Measurements from ENCODE around the gene AATF. TPM values are rescaled to one million over a fixed set of nuclear protein-coding genes. Genes with fewer than 3 reads are reported as not detected.
"Not testable (repeated sequence)": the region's sequence is repeated elsewhere in the genome, so short reads cannot be mapped to it uniquely, and the experiment has no call there.

AATF gene
- total RNA-seq, 2 donors from 2014 or later: 65.5 to 96.5 TPM

DNA sequence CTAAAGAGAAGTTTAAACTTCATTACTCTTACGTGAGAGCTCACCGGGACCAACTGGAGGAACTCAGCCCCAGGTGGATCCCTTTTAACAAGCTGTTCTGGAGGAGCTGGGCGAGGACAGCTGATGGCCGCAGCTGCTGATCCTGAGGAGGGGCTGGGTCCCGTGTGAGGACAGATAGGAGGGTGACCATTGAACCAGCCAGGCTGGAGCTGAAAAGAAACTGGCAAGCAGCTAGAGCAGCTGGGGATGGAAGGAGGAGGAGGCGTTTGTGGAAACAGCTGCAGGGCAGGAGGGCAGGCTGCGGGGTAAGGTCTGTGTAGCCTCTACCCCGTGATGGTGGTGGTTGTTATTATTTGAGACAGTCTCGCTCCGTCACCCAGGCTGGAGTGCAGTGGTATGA lies 119.5 kb downstream of the AATF start:
- Mint-ChIP-seq H3K9me3 (no peaks in the 10 kb centered on the region), H3K27ac (no peak overlapping the region), H3K27me3 (no peaks in the 10 kb centered on the region), H3K4me1 (no peaks in the 10 kb centered on the region), H3K4me3 (no peak overlapping the region), H3K36me3 (ENCODE audit: low read depth) (no peaks in the 10 kb centered on the region)
- ATAC-seq (replicated peaks): no peak

DNA sequence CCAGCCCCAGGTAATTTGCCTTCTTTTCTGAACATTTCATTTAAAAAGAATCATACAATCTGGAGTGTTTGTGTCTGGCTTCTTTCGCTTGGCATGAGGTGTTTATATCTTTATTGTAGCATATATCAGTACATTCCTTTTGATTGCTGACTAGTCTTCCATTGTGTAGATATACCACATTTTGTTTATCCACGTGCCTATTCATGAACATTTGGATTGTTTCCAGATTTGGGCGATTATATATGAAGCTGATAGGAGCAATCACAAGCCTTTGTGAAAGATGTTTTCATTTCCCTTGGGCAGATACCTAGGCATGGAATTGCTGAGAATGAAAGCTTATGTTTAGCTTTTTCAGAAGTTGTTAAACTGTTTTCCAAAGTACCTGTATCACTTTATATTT lies 120.3 kb downstream of the AATF start:
- H3K36me3 Mint-ChIP-seq (ENCODE audit: low read depth): no peaks in the 10 kb centered on the region
- no peak for ATAC-seq (replicated peaks)
- no peaks in the 10 kb centered on the region for H3K4me1 Mint-ChIP-seq
- no peak overlapping the region for H3K4me3 Mint-ChIP-seq
- H3K9me3 Mint-ChIP-seq: no peaks in the 10 kb centered on the region
- no peaks in the 10 kb centered on the region for H3K27me3 Mint-ChIP-seq
- no peak overlapping the region for H3K27ac Mint-ChIP-seq

DNA sequence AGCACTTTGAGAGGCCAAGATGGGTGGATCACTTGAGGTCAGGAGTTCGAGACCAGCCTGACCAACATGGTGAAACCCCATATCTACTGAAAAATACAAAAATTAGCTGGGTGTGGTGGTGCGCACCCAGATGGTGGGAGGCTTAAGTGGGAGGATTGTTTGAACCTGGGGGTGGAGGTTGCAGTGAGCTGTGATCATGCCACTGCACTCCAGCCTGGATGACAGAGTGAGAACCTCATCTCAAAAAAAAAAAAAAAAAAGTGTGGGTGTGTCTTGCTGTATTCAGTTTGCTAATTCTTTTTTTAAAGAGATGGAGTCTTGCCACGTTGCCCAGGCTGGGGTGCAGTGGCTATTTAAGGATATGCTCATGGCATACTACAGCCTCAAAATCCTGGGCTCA lies 124.7 kb downstream of the AATF start:
- H3K27ac Mint-ChIP-seq; H3K36me3 Mint-ChIP-seq (ENCODE audit: low read depth); ATAC-seq (replicated peaks); H3K4me1 Mint-ChIP-seq; H3K27me3 Mint-ChIP-seq; H3K9me3 Mint-ChIP-seq; H3K4me3 Mint-ChIP-seq: not testable (repeated sequence)

DNA sequence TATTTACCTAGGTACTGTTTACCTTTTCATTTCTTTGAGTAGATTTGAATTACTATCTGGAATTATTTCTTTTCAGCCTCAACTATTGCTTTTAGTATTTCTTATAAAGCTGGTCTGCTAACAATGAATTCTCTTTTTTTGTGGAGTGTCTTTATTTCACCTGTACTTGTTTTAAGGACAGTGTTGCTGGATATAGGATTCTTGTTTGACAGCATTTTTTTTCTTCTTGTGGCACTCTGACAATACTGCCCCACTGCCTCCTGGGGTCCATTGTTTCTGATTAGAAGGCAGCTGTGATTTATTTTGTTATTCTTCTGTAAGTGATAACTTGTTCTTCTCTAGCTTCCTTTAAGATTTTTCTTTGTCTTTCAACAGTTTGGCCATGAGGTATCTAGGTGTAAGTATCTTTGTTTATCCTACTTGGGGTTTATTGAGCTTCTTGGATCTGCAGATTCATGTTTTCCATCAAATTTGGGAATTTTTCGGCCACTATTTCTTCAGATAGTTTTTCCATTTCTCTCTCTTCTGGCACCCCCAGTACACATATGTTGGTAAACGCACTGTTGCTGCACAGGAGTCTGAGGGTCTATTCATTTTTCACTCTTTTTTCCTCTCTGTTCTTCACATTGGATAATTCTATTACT lies 130.4 kb downstream of the AATF start:
- H3K9me3 Mint-ChIP-seq: peaks cover 5% of the 10 kb centered on the region
- no peaks in the 10 kb centered on the region for H3K4me1 Mint-ChIP-seq
- no peaks in the 10 kb centered on the region for H3K36me3 Mint-ChIP-seq (ENCODE audit: low read depth)
- no peak overlapping the region for H3K4me3 Mint-ChIP-seq
- H3K27me3 Mint-ChIP-seq: no peaks in the 10 kb centered on the region
- ATAC-seq (replicated peaks): no peak
- H3K27ac Mint-ChIP-seq: no peak overlapping the region

DNA sequence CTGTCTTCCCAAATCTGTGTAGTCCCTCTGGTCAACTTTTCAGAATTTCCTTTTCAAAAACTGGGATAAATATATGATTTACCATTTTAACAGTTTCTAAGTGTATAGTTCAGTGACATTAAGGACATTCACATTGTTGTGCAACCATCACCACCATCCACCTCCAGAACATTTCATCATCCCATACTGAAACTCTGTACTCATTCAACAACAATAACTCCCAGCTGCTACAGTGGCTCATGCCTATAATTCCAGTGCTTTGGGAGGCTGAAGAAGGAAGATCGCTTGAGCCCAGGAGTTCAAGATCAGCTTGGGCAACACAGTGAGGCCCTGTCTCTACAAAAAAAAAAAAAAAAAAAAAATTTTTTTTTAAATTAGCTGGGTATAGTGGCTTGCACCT lies 131.0 kb downstream of the AATF start:
- Mint-ChIP-seq H3K27me3 (no peaks in the 10 kb centered on the region), H3K9me3 (peaks cover 5% of the 10 kb centered on the region), H3K27ac (no peak overlapping the region), H3K36me3 (ENCODE audit: low read depth) (peaks cover 2% of the 10 kb centered on the region), H3K4me3 (no peak overlapping the region), H3K4me1 (no peaks in the 10 kb centered on the region)
- ATAC-seq (replicated peaks): no peak

DNA sequence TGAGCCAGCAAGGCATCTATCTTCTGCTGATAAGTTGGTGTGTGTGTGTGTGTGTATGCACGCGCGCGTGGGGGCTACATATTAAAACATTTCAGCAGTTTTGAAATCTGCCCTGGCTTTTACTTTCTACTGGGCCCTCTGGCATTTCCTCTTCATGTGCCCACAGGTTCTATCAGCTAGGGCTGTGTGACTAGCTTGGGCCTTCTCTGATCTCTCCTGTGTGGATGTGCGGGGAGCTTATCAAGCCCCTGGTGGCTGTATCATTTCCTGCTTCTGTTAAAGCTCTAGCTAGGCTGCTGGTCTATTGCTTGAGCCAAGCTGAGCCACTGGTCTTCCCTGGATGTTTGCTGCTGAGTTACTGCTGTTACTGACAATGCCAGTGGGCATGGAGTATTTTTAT lies 132.5 kb downstream of the AATF start:
- no peak for ATAC-seq (replicated peaks)
- Mint-ChIP-seq H3K27ac (no peak overlapping the region), H3K27me3 (no peaks in the 10 kb centered on the region)

DNA sequence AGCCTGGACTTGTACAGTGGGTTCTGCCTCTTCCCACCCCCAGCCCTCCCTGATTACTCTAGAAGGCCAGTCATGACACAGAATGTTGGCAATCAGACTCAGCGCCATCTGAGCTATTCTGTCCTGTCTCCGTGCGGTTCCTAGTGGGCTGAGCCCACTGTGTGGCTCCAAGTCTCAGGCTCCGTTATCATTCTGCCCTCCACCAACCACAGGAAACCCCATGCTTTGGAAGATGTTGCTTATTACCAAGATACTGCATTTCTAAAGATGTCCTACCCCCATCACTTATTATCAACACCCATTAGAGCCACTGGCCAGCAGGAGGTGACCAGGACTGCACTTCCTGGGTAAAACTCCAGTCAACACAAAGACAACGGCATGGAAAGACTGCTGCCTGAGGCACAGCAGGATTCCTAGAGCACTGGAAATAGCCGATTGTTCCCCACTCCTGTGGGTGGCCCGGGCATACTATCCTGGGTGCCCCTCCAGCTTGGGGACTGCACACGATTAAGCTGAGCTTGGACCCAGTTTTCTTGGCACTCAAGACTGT lies 133.6 kb downstream of the AATF start:
- H3K9me3 Mint-ChIP-seq: peaks cover 5% of the 10 kb centered on the region
- ATAC-seq (replicated peaks): no peak
- H3K36me3 Mint-ChIP-seq (ENCODE audit: low read depth): peaks cover 27% of the 10 kb centered on the region
- no peak overlapping the region for H3K4me3 Mint-ChIP-seq
- no peaks in the 10 kb centered on the region for H3K27me3 Mint-ChIP-seq
- no peak overlapping the region for H3K27ac Mint-ChIP-seq
- H3K4me1 Mint-ChIP-seq: no peaks in the 10 kb centered on the region

More for the DNA sequence above, 132.5 kb downstream of the AATF start:
- Mint-ChIP-seq H3K9me3 (peaks cover 5% of the 10 kb centered on the region), H3K36me3 (ENCODE audit: low read depth) (peaks cover 16% of the 10 kb centered on the region), H3K4me3 (no peak overlapping the region), H3K4me1 (no peaks in the 10 kb centered on the region)

DNA sequence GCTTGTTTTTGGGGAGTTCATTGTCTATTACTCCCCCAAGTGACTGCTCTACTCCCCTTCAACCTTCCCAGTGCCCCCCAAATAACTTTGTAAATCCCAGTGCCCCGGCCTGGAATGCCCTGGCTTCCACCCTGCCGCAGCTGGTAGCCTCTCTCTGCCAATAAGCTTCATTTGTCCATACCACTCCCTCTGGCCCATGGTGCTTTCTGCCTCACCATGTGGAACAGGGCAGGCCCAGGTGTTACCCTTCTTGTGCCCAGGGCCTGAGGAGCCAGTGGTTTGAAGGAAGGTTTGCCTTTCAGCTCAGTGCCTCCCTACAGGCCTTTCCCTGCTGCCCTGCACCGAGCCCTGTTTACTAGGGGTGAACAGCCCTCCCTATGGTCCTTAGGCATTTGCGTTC lies 134.2 kb downstream of the AATF start:
- ATAC-seq (replicated peaks): no peak
- Mint-ChIP-seq H3K36me3 (ENCODE audit: low read depth) (peaks cover 33% of the 10 kb centered on the region), H3K27ac (no peak overlapping the region), H3K27me3 (no peaks in the 10 kb centered on the region), H3K4me1 (peaks cover 5% of the 10 kb centered on the region), H3K9me3 (peaks cover 5% of the 10 kb centered on the region), H3K4me3 (no peak overlapping the region)

DNA sequence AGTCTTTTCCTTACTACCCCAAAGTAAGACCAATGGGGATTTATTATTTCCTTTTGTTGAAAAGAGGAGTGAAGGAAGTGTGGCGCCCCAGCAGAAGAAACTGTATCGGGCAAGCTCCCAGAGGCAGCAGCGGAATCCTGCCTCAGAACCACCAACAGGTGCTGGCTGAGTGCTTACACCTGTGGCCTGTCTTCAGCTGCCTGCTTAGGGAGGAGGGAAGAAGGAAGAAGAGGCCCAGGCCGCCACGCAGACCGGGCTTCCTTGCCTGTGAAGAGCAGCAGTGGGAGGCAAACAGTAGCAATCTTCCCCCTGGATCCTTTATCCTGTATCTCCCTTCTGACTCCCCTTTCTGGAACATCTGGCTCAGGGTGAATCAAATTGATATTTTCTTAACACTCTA lies 134.7 kb downstream of the AATF start:
- H3K36me3 Mint-ChIP-seq (ENCODE audit: low read depth): peaks cover 36% of the 10 kb centered on the region
- no peak for ATAC-seq (replicated peaks)
- H3K27me3 Mint-ChIP-seq: no peaks in the 10 kb centered on the region
- H3K9me3 Mint-ChIP-seq: peaks cover 5% of the 10 kb centered on the region
- peaks cover 9% of the 10 kb centered on the region for H3K4me1 Mint-ChIP-seq
- H3K27ac Mint-ChIP-seq: no peak overlapping the region
- H3K4me3 Mint-ChIP-seq: no peak overlapping the region

DNA sequence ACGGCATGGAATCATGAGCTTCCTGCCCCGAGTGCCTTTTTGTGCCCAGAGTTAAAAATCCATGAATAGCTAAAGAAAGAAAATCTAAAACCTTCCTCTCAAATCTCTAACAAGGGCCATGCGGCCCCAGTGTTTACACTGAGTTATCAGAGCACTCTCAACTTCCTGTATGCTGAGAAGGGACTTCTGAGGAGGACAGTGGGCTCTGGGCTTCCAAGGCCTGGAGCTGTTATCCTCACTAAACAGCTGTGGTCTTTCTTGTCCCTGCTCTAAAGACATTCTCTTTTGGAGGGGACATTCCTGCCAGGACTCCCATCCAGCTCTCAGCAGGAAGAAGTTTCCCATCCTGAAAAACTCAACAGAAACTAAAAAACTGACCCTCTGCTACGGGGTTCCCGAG lies 135.6 kb downstream of the AATF start:
- Mint-ChIP-seq H3K27ac (no peak overlapping the region), H3K4me3 (no peak overlapping the region), H3K9me3 (peaks cover 4% of the 10 kb centered on the region), H3K4me1 (peaks cover 18% of the 10 kb centered on the region), H3K27me3 (no peaks in the 10 kb centered on the region), H3K36me3 (ENCODE audit: low read depth) (peaks cover 36% of the 10 kb centered on the region)
- no peak for ATAC-seq (replicated peaks)

DNA sequence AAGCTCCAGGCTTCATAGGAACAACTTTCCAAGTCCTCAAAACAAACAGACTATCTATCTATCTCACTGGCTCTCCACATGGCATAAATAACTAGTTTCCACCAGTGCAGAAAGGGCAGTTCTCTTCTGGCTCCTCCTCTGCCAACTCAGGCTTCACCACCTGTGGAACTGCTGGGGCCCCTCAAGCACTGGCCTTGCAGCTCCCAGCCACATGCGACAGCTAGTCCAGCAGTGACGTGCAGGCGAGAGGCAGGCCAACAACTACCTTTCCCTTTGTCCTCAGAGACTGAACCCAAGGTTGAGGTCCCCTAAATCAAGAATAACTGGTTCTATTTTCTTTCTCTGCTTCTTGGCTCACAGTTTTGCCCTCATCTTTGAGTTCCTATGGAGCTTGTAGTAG lies 137.6 kb downstream of the AATF start:
- peaks cover 37% of the 10 kb centered on the region for H3K4me1 Mint-ChIP-seq

DNA sequence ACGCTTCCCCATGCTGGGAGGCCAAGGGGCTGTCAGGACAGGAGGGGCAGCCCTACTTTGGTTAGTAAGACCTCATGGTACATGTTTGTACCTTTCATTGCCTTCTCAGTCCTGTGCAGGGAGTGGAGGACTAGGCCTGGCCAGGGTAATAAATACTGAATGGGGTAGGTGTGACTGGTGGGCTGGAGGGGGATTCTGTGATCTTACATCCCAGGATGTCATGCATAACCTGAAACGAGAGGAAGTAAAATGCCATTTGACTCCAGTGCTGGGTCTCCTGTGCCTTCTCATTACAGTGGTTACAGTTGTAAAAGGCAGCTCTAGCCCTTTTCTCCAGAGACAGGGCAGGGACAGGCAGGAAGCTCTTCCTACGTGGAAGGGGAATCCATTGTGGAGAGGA lies 138.2 kb downstream of the AATF start:
- no peak for ATAC-seq (replicated peaks)
- Mint-ChIP-seq H3K36me3 (ENCODE audit: low read depth) (peaks cover 36% of the 10 kb centered on the region), H3K4me3 (no peak overlapping the region), H3K27me3 (no peaks in the 10 kb centered on the region), H3K4me1 (peaks cover 37% of the 10 kb centered on the region), H3K9me3 (no peaks in the 10 kb centered on the region), H3K27ac (no peak overlapping the region)

More for the DNA sequence above, 137.6 kb downstream of the AATF start:
- peaks cover 36% of the 10 kb centered on the region for H3K36me3 Mint-ChIP-seq (ENCODE audit: low read depth)
- H3K27ac Mint-ChIP-seq: no peak overlapping the region
- ATAC-seq (replicated peaks): no peak
- H3K27me3 Mint-ChIP-seq: no peaks in the 10 kb centered on the region
- no peaks in the 10 kb centered on the region for H3K9me3 Mint-ChIP-seq
- H3K4me3 Mint-ChIP-seq: no peak overlapping the region

DNA sequence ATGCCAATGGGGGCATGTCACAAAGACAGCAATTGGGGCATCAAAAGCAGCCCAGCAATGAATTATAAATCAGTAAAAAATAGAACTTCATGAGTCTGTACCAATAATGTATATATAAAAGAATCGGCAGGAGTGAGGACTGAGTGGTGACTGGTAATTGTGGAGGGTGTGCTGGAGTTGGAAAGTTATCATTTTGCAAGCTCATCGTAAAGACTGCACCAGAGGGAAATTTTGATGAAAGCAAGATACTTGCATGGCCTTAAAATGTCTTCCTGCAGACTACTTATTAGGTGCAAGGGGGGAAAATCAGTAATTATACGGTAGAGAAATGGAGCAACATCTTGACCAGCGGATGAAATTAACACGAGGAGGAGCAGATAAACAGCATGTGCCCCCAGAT lies 138.9 kb downstream of the AATF start:
- no peaks in the 10 kb centered on the region for H3K9me3 Mint-ChIP-seq
- H3K36me3 Mint-ChIP-seq (ENCODE audit: low read depth): peaks cover 36% of the 10 kb centered on the region
- peak overlapping the region; percentile 70 for H3K4me3 Mint-ChIP-seq
- peaks cover 37% of the 10 kb centered on the region for H3K4me1 Mint-ChIP-seq
- H3K27ac Mint-ChIP-seq: no peak overlapping the region
- H3K27me3 Mint-ChIP-seq: no peaks in the 10 kb centered on the region
- ATAC-seq (replicated peaks): no peak

DNA sequence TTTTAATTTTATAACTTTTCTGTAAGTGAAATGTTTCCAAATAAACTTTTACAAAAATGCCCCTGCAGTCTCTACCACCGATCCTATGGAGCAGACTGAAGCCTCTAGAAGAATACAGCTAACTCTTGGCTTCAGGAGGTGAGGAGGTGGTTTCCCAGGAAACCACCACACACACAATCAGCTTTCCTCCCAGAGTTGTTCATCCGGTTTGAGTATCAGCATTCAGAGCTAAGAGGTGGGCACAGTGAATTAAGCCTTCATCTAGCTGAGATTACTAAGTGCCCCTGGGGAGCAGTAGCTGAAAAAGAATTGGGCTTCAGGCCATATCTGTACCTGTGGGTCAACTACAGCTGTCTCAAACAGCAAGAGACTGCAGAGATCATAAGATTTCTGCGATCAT lies 139.7 kb downstream of the AATF start:
- peak; percentile 67 for ATAC-seq (replicated peaks)
- H3K36me3 Mint-ChIP-seq (ENCODE audit: low read depth): peaks cover 36% of the 10 kb centered on the region
- no peaks in the 10 kb centered on the region for H3K9me3 Mint-ChIP-seq
- peak overlapping the region; percentile 70 for H3K4me3 Mint-ChIP-seq
- peak overlapping the region; percentile 86 for H3K27ac Mint-ChIP-seq
- H3K27me3 Mint-ChIP-seq: no peaks in the 10 kb centered on the region
- peaks cover 37% of the 10 kb centered on the region for H3K4me1 Mint-ChIP-seq

DNA sequence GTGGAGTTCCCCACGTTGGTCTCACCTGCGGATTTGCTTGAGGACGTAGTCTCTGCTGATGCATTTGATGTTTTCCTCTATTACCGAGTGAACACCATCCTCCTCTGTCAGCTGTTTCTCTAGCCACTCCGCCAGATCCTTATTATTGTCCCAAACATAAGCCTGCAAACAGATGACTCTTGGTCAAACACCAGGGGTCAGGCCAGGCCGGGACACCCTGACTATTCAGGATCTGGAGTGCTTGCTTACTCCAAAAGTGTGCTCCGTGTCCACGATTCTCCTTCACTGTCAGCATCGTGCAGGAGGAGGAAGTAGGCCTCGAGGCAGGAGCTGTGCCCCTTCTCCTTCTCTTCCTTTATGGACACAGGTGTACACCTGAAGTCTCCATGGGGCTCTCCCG lies 140.2 kb downstream of the AATF start:
- no peaks in the 10 kb centered on the region for H3K9me3 Mint-ChIP-seq
- peaks cover 37% of the 10 kb centered on the region for H3K4me1 Mint-ChIP-seq
- no peak for ATAC-seq (replicated peaks)
- H3K27me3 Mint-ChIP-seq: no peaks in the 10 kb centered on the region
- H3K36me3 Mint-ChIP-seq (ENCODE audit: low read depth): peaks cover 36% of the 10 kb centered on the region
- peak overlapping the region; percentile 86 for H3K27ac Mint-ChIP-seq
- peak overlapping the region; percentile 70 for H3K4me3 Mint-ChIP-seq

Measured in activated T-helper 17 cell treated with anti-CD3 and anti-CD28 coated beads, Interleukin-2, amount 50 U/mL, for 72 hours (primary cell).